Stimulated activated CD4-positive, alpha-beta T cell treated with anti-CD3 and anti-CD28 coated beads, Interleukin-4, amount 100 ng/mL, for 24 hours (primary cell): ENCODE results near the gene STARD5.
"Not testable (repeated sequence)": the region's sequence is repeated elsewhere in the genome, so short reads cannot be mapped to it uniquely, and the experiment has no call there.

Experiments used
- DNase-seq: peaks from one replicate; pipeline ENCODE4 v3.0.0-alpha.2; 2020

STARD5 gene

DNA sequence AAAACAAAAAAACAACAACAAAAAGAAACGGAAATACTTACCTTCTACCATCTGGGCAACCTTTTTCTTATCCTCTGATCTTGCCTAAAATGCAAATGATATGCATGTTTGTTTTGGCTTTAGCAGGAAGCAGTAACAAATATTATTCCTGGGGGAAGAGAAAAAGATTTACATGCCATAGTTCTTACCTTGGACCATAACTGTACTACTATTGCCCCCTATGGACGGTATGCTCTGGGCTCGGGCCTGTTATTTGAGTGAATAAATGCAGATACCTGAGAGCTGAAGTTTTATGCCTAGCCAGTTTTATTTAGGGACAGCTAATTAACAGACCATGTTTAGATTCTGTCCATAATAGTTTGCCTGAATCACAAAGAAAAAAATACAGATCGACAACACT is 12.6 kb upstream of the STARD5 start:
- DNase-seq = peak; percentile 41

DNA sequence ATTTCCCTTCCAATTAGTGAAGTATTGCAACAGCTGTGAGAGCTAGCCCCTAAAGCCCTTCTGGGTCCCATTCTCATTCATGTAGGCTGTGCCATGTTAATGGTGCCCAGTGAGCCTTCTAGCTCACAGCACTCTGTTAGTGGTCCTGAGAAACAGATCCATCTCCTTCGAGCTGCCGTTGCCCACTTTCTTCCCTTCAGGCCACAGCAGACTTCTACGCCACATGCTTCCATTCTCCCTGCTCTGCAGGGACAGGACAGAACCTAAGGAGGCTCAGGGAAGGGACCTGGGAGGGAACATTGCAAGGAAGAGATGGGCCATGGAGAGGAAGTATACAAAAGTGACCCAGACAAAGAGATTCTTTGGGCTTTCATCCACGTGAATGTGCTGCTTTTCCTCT is 11.7 kb upstream of the STARD5 start:
- DNase-seq = no peak

DNA sequence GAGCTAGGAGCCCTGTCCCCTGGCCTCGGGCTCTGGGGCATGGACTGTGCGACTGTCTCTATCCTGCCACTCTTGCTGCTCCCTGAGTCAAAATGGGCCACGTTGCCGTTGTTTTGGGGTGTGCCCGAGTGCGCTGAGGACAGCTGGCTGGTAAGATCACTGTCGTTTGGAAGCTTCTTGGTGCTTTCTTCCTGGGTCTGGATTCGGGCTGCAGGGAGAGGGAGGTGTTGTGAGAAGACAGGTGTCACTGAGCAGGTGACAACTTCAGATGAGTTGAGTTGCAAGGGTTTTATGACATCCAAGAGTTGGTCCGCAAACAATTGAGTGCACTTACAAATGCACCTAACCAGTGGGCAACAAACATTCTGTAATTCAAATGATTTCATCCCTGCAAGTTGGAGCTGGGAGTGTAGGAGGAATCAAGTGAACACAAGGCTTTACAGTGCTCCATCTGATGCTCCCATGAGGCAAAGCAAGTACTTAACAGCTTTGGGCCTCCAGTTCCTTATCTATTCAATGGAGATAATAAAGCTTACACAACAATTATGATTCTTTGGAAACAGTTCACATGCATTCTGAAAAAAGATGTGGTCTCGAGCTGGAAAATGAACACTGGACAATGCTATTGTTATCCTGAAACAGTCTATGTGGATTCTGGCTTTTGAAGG is 11.0 kb upstream of the STARD5 start:
- DNase-seq = no peak

DNA sequence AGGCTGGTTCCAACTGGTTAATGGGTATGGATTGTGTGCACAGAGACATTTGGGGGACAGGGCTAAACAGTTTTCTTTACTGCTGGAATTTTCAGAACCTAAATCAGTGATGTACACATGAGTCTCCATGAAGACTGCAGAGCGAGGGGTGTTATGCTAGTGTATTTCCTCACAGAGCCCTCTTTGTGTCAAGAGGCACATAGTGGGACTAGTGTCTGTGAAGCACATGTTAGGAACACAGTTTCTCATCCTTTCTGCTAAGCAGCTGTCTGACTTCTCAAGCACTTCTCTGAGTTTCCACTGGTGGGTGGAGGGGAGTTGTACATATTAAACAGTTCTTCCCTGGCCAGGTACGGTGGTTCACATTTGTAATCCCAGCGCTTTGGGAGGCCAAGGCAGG is 9.4 kb upstream of the STARD5 start:
- DNase-seq = no peak

DNA sequence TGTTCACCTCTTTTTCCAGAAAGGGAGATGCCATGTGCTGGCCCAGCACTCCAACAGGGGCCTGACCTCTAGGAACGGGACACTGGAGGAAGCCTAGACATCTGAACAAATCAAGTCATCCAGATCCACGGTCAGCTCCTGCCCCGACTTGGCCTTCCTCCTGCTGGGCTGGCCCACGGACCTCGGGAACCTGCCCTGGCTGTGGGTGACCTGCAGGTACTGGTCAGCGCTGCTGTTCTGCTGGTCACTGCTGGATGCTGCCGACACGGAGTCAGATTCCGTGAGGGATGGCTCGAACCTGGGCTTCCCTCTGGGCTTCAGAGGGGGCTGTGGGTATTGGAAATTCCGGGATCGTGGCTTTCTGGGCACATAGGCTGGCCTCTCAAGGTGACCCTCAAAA is 8.4 kb upstream of the STARD5 start:
- DNase-seq = no peak

DNA sequence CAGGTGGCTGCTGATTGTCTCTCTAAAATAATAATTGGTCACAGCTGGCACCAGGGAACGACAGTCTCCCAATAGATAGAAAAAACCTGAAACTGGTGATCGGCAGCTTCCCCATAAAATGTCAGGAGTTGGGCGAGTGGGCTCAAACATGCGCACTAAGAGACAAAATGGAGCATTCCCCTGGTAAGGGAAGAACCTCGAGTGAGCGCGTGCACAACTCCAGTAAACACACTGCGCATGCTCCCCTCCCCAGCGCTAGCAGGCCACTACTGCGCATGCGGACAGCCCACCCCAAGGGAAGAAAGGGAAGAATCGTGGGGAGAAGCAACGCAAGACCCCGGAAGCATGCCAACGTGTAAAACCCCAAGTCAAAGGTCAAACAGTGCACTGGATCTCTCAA is 7.7 kb upstream of the STARD5 start:
- no peak for DNase-seq

DNA sequence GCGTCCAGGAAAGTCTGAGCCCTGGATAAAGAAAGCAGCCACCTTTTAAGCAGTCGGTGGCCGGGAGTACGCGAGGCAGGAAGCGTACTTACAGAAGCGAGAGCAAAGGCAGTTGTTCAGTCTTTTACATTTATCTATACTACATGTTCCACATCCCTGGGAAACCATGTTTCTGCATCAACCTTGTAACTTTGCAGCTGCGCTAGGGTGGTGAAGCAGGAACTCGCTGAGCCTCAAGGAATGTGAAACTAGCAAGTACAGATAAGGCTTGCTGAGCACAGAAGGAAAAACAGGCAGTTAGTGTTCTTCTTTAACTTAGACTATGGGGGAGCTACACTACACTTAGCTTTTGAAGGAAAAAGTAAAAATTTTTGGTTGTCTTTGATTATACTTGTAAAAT is 7.2 kb upstream of the STARD5 start:
- DNase-seq = not testable (repeated sequence)

DNA sequence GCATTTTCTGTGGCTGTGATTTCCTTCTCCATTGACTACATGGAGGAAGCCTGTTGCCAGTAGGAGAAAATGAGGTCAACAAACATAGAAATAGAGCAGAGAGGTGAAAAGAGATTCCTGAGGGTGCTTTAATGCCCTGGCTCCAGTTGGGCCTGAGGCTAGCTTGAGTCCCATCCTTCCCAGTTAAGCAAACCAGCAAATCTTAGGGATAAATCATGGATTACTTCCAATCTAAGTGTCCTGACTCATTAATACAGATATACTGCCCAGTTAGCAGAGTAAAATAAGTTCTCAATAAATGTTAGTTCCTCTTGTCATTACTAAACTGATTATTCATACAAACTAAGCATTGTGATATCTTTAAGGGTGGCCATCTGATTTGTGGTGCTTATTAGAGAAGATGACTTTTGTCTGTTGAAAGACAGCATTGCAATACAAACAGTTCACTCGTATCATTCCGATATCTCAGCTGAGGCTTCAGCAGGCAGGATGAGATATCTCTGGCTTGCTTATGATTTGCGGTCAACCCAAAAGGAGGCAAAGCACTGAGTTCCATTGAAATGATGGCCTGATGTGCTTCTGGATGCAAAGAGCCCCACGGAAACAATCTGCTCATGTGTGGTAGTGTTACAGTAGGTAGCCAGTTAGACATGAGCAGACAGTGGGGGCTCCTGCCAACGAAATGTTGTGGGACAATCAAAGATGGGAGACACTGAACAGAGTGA is 6.6 kb upstream of the STARD5 start:
- no peak for DNase-seq

DNA sequence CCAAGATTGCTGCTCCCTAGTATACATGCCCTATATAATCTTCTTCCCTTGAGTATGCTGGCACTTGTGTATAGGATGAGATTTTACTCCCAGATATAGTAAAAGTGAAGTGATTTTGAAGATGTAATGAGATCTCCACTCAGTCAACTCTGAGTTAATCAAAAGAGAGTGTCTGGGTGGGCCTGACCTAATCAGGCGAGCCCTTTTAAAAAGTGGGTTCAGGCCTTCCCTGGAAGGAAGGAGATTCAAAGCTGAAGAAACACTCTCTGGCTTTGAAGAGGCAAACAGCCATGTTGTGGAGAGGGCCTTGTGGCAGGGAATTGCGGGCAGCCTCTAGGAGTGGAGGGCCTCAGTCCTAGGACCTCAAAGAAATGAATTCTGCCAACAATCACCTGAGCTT is 5.5 kb upstream of the STARD5 start:
- DNase-seq = no peak

DNA sequence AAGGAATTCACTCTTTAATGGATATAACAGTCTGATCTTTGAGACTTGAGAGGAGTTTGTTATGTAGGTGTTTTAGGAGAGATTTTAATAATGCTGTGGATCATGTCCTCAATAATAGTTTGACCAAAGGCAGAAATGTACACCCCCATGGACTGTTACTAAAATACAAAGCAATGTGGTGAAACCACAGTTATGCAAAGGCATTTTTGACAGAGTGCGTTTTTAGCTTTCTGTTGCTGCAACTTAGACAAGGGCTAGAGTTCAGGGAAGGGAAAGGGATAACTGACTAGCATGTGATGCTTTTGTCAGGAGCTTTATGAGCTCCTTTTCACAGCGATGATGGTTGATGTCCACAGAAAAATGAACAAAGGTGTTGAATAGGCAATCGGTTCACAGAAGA is 3.6 kb upstream of the STARD5 start:
- DNase-seq = no peak

DNA sequence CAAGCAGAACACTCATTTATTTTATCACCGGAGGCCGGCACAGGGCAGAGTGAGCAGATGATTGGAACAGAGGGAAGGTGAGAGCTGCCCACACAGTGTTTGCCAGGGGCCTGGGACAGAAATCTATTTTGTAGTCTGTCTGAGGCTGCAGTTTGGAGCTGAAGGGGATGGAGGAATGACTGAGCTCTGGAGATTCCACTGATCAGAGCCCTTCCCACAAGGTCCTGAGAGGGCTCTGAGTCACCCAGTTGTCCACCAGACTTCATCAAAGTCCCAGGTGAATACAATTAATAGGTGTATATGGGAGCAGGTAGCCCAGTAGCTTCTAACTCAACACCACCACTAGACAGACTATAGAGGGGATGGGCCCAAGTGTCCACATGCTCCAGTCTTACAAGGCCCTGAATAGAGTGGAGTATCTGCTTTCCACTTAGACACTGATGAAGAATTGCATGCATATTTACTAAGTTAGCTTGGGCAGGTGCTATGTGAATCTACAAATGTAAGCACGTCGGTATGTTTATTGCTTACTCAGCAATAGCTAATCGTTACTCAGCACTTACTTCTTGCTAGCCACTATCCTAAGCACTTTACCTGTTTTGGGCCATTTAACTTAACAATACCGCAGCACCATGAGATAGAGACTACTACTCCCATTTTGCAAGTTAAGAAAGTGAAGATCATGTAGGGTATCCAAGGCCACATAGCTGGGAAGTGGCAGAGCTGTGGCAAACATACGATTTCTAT is 2.7 kb upstream of the STARD5 start:
- no peak for DNase-seq

DNA sequence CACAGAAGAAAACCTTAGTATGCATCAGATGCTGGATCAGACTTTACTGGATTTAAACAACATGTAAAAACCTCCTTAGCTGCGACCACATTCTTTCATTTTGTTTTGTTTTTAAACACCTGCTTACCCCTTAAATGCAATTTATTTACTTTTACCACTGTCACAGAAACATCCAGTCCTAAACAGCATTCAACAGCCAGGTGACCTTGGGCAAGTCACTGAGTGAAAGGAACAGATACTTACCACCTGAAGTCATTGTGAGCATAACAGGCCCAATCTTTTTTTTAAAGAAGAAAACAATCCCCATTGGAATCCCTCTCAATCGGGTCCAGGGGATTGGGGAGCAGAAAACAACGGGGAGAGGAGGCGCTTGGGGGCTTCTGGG is 390 bp downstream of the STARD5 start:
- DNase-seq = no peak

DNA sequence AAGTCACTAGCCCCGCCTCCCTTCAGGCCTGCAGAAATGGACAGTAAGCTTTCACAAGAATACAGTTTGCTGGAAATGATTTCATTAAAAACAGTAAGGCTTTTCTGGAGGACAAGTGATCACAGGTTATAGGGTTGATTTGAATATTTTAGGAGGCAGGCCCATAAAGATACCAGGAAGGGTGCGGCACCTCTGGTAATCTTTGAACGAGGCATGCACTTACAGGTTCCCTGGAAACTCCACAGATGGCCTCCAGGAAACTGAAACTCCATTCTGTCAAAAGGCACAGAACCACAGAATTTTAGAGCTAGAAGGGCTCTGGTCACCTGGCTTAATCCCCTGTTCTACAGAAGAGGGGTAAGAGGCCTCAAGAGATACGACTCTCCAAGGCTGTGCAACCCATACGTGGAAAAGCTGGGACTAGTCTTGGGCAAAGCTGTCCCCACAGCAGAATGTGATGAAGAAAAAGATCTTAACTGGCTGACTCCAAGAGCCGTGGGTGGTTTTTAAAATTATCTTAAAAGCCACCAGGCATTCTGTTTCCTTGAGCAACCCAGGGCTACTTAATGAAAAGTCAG is 1.2 kb downstream of the STARD5 start:
- no peak for DNase-seq

DNA sequence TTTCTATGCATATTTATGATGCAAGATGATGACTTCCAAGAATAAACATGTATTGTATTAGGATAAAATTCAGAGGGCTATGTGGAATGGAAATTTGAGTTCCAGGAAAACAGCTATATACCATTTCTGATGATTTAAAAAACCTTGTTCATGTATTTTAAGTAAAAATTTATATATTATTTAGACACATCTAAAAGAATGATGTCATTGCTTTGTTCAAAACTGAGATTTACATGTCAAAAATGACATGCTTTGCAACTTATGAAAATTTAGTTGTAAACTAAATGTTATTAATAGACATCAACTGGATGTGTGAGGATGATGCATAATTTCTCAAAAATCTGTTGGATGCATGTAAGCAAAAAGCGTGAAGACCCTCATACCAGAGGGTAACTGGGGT is 2.3 kb downstream of the STARD5 start:
- no peak for DNase-seq

DNA sequence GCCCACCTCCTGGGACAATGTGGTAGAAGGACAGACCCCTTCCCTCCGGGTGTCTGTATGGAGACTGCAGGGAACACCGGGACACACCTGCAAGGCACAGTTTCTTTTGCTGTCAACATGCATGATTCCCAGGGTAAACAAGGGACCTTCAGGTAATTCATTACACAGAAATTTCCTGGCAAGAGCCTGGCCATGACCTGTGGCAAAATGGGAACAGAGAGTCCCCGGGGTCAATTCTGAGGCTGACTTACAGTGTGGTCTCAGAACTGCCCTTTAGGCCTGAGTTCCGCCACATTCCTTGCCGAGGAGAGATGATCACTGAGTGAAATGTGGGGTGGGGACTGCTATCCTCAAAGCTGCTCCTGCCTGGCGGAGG is 6.3 kb downstream of the STARD5 start:
- DNase-seq = no peak

DNA sequence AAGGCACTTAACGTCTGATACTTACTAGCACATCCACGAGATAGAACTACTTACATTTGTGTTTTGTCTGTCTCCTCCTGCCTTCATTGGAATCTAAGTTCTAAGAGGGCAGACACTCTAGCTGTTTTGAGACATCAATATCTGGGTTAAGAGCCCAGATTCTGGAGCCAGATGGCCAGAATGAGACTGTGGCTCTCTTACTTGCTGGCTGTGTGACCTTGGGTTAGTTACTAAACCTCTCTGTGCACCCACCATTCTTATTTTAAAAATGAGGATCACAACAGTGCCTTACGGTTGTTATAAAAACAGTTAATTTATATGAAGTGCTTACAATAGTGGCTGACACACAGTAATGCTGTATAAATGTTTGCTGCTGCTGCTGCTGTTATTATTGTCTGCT is 7.7 kb downstream of the STARD5 start:
- DNase-seq = no peak

DNA sequence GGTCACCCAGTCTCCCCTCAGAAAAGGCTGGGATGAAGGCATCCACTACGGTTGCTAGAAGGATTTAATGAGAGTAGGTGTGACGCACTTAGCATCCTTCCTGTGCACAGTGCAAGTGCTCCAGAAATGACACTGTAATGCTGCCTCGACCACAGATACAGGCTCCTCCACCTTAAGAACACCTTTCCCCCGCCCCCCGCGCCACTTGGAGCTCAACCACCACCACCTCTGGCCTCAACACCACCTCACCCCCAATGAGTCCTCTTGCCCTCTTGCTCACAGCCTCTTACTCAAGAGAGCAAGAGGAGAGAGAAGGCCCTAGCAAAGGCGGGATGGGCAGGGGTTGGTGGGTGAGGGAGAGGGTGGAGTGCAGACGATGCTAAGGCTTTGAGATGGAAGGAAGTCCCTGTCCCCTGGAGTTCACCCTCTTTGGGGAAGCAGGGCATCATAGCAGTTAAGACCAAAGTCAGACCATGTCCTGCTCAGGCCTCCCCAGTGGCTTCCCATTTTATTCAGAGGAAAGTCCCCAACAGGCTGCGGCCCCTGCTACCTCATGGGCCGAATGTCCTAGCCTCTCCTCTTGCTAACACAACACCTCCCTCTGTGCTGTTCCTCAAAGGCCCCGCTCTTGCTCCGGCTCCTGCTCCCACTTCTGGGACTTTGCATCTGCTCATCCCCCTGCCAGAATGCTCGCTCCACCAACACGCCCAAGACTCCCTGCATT is 8.3 kb downstream of the STARD5 start:
- no peak for DNase-seq

DNA sequence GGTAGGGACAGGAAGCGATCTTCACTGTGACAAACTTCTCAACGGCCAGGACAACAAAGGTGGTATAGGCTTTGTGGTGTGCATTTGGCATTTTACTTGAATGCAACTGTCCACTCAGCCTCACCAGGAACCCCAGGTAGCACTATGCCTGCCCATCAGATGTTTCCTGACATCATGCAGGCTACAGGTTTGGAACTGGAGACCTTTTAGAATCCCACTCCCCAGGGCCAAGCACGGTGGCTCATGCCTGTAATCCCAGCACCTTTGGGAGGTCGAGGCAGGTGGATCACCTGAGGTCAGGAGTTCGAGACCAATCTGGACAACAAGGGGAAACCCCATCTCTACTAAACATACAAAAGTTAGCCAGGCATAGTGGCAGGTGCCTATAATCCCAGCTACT is 9.6 kb downstream of the STARD5 start:
- DNase-seq = no peak

DNA sequence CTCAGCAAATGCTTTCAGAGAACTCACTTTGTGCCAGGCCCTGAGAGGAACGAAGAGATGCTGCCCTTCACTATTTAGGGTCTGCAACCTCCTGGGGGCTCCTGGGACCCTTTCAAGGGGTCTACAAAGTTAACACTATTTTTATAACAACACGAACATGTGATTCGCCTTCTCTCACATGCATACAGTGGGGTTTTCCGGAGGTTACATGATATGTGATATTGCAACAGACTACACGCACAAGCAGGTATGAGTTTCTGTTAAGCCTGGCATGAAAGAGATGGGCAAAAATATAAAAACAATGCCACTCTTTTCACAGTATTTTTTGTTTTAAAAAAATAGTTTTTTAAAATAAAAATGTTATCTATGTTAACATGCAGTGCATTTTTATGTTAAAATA is 10.3 kb downstream of the STARD5 start:
- DNase-seq = no peak

DNA sequence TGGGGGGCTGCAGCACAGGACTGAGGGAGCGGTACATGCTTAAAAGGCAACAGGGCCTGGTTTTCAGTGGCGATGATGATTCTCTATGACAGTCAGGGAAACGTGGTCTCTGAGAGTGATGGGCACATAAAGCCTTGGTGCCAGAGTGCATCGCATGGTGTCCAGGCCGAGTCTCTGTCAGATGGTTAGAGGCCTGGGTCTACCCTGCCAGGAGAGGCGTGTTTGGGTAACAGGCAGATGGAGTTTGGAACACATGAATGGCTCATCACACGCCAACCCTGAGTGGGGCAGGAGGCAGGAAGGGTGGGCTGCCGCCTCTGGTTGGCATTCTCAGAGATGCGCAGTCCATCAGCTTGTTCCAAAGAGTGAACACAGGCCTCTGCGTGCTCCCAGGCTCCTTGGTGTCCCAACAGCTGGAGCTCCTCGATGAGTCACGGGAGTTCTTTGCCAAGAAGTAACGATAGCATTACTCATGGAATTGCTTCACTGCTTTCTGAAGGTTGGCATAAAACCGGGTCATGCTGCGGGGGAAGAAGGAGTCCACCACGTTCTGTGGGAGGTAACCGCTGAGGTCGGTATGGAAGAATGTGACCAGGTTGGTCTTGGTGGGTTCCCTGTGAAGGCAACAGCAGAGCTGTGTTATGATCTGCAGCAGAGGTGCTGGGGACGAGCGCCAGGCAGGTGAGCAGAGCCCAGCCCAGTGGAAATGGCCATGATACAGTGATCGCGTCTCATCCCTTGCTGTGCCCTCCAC is 11.0 kb downstream of the STARD5 start:
- DNase-seq = no peak

DNA sequence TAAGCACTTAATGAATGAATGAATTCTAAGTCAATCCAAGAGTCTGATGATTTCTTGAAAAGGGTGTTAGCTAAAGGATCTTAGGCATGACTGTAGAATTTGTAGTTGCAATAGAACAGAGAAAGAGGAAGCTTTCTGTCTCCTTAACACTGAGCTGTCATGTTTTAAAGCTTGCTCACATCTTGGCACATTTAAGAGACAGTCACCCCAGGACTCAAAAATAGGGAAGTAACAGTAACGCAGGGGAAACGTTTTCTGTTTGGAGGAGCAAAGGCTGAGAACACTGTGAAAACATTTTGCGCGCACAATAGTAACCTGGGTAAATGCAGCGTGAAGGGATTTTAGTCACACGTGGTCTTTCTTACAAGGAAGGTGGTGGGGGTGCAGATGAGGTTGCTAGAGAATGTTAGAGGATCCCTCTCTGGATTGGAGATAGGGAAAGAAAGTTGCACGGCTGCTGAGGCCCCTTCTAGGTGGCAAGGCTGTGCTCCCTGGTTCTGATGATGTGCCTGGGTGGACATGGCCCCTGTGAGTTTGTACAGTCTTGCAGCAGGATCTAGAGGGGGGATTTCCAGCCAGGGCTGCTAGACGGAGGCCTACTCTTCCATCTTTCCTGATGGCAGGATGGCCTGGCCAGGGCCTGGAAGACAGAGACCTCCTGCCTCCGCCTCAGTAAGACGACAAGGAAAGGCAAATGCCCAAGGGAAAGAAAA is 12.0 kb downstream of the STARD5 start:
- no peak for DNase-seq

DNA sequence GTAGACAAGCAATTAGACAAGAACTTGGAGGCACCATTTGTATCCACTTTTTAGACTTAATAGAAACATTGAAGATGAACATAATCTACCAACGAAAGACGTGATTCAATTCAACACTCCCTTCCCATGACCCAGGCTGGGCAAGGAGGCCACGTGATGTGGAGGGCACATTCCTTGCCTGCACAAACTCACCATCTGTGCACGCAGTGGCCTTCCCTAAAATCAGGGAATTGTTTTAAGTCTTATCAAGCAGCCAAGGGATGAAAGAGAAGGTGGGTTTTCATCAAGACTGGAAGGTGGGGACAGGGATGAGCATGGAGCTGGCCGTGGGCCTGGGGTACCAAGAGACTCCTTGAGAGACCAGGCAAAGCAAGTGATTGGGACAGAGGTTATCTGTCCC is 13.5 kb downstream of the STARD5 start:
- DNase-seq = no peak
